Thyroid gland (tissue), 4 donors: ENCODE measurements around the gene KLHL1.

Experiments used
- POLR2A ChIP-seq, 2 donors: fragments of 450-650 bp; IDR thresholded peaks; one replicate each; pipeline ENCODE4 v1.6.1; 2017; ENCODE audit warnings: antibody characterized with exemption in 2 of 2, mild to moderate bottlenecking in 2 of 2, moderate library complexity in 1 of 2
- TF ChIP-seq, protein P1 (sequence below), 6 experiments: fragments of 200-600 bp in 3 of 6; fragments of 450-650 bp in 3 of 6; sonication (generic) in 3 of 6; IDR thresholded peaks; one replicate each; pipeline ENCODE4 v1.5.1; 2016 to 2019; ENCODE audit warnings: antibody characterized with exemption in 6 of 6, mild to moderate bottlenecking in 2 of 6, inconsistent platforms in 1 of 6, moderate library complexity in 1 of 6

DNA sequence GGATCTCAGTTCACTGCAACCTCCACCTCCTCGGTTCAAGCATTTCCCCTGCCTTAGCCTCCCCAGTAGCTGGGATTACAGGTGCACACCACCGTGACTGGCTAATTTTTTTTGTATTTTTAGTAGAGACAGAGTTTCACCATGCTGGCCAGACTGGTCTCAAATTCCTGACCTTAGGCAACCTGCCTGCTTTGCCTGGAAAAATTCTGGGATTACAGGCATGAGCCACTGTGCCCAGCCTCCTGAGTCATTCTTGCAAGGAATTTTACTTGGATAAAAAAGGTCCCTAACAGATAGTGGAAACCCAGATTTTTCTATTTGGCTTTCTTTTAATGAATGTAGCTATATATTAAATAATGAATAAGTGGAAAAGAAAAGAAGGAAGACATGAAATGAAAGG lies 450.6 kb downstream of the KLHL1 start:
- TF ChIP-seq, protein P1, sequence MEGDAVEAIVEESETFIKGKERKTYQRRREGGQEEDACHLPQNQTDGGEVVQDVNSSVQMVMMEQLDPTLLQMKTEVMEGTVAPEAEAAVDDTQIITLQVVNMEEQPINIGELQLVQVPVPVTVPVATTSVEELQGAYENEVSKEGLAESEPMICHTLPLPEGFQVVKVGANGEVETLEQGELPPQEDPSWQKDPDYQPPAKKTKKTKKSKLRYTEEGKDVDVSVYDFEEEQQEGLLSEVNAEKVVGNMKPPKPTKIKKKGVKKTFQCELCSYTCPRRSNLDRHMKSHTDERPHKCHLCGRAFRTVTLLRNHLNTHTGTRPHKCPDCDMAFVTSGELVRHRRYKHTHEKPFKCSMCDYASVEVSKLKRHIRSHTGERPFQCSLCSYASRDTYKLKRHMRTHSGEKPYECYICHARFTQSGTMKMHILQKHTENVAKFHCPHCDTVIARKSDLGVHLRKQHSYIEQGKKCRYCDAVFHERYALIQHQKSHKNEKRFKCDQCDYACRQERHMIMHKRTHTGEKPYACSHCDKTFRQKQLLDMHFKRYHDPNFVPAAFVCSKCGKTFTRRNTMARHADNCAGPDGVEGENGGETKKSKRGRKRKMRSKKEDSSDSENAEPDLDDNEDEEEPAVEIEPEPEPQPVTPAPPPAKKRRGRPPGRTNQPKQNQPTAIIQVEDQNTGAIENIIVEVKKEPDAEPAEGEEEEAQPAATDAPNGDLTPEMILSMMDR (IDR thresholded peaks at IDR 0.05): no peak
- no peak for TF ChIP-seq POLR2A (IDR thresholded peaks at IDR 0.05)
